ENCODE measurements around the gene SYNRG.
A peak's percentile ranks its signal among the peaks of the same experiment; 100 is the strongest.
"Not testable (repeated sequence)": the region's sequence is repeated elsewhere in the genome, so short reads cannot be mapped to it uniquely, and the experiment has no call there.

Gene SYNRG

DNA sequence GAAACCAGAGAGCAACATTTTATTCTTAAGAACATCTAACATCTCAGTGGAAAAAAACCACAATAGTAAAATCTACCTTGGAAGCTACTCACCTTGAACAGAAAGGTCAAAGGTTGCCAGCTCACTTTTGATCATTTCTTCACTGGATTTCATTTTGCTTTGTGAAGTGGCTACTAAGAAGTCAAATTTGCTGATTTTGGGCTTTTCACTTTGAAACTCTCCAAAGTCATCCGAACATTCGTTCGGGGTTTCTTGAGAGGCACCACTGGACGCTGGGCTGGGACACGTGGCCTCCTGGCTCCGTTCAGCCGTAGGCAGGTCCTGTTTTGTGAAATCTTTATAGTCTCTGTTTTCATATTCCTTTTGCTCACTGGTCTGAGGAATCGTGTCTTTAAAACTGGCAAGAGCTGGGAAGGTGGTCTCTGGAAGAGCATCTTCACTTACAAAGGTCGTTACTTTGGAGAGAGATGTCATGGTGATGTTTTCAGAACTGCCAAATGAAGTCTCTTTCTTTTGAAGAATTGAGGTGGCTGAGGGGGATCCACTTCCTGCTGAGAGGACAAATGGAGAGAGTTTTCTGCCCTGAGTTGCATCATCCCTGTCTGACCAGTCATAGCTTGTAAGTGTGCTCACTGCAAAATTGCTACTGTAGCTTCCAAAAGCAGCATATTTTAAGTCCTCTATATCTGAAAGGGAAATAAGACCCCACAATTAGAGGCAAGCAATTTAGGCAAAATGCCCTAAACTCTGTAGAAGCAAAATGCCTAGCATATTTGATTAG, 67.1 kb downstream of the SYNRG start:
- no peak for DNase-seq

DNA sequence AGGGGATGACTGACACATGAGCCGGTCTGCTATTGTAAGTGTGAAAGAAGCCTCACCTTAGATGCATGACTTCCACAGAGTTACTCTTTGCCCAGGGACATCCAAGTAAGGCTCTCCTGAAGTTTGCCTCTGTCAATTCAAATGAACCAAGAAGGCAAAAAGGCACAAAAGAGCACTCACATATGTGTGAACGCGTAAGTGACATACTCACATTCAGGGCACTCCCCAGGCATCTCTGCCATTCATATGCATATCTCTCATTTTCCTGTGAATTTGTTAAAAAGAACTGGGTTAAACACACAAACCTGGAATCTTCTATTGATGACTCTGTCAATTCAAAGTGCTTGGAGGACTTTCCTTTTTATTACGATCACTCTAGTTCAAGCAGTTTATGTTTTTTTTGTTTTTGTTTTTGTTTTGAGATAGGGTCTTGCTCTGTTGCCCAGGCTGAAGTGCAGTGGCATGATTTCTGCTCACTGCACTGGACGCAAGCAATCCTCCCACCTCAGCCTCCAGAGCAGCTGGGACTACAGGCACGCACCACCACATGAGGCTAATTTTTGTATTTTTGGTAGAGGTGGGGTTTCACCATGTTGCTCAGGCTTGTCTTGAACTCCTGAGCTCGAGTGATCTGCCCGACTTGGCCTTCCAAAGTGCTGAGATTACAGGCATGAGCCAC, 70.1 kb downstream of the SYNRG start:
- DNase-seq, result no peak

DNA sequence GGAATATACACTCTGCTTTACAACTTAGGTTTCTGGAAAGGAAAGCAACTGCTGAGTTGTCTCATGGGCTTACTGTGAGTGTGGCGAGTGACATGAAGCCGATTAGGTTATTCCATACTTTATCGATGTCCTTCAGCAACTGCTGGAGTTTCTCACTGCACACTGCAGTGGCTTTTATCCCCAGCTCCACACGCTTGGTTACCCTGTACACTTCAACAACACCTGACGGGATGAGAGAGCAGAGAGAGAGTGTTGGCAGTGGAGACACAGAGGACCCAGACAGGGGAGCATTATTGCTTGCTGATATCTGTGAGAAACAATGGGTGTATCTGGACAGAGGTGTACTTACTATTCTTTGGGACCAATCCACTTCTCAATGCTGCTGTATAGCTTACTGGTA, 73.3 kb downstream of the SYNRG start:
- DNase-seq, result no peak

DNA sequence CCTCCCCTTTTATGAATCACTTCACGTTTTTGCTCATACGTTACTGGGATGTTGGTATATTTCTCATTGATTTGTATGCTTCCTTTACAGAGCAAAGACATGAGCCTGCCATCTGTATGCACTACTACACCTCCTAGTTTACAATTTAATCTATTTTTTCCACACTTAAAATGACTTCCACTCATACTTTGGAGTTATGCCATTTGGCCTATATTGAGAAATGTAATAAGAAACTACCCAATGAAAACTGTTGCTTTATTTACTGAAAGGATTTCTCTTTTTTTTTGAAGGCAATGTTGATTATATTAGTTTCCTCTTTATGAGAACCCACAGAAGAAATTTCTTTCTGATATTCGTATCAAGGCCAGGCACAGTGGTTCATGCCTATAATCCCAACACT, 76.5 kb downstream of the SYNRG start:
- DNase-seq, result no peak

DNA sequence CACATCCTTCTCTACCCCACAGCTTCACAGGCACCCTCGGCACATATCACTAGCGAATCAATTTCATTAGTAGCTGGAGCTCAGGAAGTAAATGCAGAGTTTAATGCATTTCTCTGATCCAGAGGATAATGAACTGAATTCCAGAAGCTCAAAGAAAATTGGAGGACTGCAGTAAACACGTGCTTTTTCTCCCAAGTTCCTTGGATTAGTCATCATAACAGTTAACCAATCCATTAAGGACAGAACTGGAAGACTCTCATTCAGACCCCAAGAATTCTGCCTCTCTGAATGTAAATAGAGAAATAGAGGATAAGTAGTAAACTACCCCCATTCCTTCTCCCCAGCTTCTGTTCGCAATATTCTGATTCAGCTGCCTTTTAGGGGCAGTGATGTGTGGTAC, 78.8 kb downstream of the SYNRG start:
- no peak for DNase-seq

DNA sequence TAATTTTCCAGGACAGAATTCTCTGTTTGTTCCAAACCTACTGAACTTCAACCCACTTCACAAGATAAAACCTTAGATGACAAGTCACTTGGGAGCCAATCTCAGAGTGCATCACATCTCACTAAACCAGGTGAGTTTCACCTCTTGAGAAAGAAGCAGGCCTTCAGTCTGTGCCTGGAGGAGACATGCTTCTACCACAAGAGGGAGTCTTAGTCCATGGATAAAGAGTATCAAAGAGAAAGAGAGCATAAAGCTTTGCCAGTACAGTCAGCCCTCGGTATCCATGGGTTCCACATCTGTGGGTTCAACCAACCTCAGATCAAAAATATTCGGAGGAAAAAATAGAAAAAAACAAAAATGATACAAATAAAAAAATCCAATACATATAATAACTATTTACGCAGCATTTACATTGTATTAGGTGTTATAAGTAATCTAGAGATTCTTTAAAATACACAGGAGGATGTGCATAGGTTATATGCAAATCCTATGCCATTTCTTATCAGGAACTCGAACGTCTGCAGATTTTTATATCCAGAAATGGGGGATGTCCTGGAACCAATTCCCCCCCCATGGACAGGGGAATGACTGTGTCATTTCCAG, 81.9 kb downstream of the SYNRG start:
- peak; percentile 50 for DNase-seq

DNA sequence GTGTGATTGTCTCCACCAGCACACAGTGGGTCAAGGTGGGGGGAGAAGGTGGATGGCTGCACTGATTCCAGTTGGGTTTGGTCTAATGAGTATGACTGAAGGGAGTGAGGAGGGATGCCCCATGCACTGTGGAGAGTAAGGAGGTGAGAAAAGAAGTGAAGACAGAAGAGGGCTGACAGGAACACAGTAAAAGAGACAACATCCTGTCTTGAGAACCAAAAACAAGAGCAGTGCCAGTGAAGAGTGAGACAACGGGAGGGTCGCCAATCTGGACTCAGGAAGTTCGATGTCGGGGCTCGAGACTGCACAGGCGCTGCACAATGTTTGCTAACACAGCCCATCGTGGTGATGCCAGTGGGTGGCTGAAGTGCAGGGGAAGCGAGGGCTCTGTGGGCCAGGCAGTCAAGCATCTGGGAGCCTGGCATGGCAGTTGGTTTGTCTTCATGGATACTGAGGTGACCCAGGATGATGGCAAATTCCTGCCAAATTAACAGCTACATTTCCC, 85.5 kb downstream of the SYNRG start:
- no peak for DNase-seq

DNA sequence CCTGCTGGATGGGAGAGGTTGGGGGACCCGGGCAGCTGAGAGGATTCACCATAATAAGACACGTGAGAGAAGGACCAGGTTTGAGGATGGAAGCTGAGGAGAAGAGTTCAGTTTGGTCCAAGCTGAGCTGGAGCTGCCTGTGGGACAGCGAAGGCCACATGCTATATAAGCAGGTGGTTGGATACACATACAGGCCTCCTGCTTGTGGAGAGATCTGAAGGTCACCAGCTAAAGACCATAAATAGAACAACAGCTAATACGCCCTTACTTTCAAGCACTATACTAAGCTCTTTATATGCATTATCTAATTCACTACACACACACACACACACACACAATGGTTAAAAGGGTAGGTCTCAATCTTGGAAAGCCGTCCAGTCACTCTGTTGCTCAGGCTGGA, 87.4 kb downstream of the SYNRG start:
- no peak for DNase-seq

DNA sequence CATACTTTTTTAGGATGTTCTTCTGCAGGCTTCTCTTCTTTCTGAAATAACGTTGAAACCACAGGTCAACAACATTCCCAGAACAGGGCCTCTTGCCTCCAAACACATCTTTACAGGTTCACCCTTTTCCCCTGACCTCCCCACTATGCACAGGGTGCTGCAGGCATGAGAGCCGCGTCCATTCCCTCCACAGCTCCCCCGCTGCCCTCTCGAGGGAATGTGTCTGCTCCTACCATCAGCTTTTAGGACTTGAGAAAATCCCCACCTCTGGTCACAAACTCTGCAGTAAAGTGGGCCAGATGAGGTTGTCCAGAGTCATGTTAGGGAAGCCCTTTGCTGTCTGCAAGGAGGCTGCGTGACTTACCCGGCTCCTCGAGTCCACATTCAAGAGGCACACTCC, 89.0 kb downstream of the SYNRG start:
- no peak for DNase-seq

DNA sequence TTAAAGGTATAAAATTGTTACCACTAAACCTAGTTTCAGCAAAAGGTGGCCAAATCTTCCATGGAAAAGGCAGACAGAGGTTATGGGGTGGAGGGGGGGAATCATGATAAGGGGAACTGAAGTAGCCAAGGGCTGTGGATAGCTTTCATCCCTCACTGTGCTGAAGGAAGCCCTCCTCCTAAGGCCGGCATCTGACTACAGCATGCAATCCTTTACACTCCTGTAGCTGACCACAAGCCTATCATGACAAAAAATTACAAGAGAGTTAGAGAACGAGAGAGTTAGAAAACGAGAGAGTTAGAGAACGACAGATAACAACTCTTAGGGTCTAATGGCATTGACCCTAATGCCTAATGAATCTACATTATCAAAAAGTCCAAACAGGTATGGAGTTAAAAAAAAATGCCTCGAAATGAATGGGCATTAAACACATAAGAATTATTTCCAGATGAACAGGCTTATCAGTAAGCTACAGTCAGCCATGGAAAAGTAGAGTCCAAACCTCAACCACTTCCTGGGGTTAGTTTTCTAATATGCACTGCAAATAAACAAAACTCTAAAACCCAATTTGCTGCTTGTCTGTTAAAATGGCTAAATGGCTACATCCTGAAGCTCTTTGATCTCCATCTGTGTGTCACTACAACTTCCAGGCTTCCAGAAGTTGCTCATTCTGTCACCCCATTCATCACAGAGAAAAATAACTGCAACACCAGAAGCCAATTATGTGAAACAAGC, 89.8 kb downstream of the SYNRG start:
- no peak for DNase-seq

DNA sequence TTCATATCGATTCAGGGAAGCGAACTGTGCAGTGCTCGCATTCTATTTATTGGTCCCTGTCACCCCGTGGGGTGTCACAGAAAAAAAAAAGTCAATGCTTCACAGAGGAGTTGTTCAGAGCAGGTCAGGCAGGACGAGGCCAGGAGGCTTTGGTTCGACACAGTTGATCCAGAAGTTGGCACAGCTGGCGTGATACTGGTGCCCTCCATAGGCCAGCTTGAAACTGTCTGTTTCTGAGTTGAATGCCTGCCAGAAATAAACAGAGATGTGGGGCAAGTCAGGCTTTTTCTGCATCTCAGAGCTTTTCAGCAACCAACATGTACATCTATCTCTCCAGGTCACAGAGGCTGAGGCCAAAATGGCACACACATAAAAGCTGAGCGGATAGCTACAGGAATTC, 90.4 kb downstream of the SYNRG start:
- no peak for DNase-seq

DNA sequence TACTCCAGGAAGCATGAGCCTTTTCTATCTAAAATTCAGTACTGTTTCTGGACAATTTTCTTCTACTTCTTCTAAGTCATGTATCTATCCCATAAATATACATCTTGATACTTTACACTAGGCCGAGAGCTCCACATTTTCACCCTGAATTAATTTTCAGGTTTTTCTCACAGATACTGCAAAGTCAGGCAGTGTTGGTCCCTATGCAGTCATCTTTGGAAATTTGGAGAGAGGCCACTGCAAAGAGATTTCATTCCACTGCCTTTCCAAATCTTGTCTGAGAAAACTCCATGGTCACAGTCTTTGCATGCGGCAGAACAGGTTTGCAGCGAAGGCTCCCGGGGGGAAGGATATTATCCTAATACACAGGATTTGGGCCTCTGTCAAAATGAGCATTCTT, 91.3 kb downstream of the SYNRG start:
- DNase-seq, result no peak

DNA sequence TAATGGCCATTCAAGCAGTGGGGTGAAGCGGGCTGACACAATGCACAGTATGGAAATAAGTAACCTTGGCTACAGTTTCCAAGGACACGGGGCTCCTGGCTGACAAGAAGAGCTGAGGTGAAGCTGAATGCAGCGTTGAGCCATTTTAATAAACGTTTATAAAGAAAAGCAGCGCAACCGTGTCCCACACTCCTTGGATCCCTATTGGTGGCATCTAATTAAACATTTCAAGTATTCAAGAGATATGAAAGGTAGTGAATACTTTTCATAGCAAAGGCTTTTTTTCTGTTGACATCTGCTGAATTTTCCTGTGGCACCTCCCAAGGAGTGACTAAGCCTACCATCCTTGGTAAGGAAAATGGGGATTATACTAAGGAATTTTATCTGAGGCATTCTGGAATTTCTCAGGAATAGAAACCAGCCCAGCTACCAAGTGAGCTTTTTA, 93.1 kb downstream of the SYNRG start:
- DNase-seq, result no peak

DNA sequence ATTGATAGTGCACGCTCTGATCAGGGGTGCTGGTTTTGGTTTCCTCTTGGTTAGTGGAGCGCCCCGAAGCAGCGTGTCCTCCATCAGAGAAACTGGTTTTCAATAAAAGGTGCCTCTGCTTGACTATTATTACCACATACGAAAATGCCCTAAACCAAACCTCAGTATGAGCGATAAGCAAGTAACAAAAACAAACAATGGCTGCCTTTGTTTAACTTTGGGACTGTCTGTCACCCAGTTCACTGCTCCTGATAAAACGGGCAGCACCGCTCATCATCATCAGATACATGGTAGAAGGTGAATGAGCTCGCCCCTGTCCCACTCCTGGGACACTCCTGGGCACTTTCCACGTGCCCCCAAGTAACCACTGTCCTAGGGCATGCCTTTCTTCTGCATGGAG, 95.5 kb downstream of the SYNRG start:
- DNase-seq, result no peak

DNA sequence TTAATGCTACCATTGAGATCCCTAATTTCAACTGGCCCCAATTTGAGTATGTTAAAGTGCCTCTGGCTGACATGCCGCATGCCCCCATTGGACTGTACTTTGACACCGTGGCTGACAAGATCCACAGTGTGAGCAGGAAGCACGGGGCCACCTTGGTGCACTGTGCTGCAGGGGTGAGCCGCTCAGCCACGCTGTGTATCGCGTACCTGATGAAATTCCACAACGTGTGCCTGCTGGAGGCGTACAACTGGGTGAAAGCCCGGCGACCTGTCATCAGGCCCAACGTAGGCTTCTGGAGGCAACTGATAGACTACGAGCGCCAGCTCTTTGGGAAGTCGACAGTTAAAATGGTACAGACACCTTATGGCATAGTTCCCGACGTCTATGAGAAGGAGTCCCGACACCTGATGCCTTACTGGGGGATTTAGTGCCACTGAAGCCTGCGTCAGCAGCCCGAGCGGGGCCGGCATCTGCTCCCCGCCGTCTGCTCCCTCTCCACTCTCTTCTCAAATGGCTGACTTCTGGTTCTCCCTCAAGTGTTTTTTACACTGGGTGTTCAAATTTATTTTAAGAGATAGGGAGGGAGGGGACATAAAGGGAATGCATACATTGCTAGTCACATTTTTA, 96.7 kb downstream of the SYNRG start:
- DNase-seq, result no peak

DNA sequence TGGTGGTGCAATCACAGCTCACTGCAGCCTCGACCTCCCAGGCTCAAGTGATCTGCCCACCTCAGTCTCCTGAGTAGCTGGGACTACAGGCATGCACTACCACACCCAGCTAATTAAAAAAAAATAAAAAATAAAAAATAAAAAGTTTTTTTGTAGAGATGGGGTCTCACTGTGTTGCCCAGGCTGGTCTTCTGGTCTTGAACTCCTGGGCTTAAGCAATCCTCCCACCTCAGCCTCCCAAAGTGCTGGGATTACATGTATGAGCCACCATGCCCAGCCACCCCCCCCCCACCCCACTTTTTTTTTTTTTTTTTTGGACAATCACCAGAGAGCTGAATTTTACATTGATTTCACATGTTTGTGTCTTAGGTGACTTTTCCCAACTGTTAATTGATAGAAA, 97.6 kb downstream of the SYNRG start:
- DNase-seq, result not testable (repeated sequence)

DNA sequence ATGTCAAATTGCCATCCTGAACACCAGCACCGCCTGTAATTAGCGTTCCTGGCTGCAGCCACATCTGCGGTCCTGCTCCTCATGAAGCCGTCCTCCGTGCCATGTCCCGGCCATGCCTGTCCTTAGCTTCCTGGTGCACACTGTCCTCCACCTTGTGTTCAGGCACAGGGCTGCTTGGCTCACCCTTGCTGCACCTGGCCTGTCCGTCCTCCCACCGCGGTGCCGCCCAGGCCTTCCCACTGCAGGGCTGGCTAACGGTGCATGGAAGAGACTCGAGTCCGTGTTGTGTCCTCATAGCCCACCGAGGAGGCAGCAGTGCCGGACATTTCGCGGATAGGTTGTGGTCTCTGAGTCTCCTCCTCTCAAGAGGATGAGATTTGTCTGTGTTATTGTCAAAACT, 99.2 kb downstream of the SYNRG start:
- DNase-seq, result no peak

DNA sequence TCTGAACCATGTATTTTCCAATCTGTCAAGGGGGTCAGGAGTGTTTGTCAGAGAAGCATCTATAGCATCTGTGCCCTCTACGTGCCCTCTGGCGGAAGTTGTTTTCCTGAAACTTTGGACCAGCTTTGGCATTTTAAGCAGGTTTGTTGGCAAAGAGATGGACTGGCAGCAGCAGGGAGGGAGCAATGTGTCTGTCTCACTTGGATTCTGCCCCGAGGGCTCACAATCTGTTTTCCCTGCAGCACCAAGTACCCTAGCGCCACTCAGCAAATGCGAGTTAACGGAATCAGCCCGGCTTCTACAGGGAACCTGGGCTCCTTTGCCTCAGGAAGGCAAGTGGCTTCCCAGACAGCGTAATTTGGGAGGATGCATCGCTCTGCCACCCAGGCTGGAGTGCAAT, 102.1 kb downstream of the SYNRG start:
- DNase-seq, result no peak

DNA sequence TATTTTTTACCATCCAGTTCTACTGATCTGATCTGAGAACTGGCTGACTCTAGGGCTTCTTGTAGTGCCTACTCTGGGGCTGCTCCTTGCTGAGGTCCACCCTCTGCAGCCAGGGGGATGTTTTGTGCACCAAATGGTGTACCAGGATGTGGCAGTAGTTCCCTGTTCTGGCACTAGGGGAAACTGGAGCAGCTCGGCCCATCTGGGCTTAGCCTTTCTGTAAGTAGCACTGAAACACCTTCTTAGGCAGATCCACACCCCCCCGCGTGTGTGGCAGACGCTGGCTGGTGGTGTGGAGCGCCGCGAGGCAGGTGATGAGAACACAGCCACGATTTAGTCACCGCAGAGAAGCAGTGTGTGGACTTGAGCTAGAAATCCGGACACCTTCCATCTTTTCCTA, 102.5 kb downstream of the SYNRG start:
- no peak for DNase-seq

DNA sequence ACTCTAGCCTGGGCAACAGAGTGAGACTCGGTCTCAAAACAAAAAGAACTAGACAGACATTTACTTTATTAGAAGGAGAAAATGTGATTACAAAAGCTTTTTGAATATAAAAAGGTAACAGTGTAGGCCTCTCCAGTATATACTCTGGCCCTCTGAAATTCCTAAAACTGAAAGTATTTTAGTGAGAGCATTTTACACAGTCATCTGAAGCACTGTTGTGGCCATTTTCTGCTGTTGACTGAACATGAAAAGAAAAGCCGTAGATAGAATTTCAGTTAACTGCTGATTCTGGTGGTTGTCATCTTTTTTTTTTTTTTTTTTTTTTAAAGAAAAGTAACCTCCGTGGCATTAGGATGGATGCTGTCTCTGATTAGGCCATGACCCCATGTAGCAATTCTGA, 103.9 kb downstream of the SYNRG start:
- no peak for DNase-seq

DNA sequence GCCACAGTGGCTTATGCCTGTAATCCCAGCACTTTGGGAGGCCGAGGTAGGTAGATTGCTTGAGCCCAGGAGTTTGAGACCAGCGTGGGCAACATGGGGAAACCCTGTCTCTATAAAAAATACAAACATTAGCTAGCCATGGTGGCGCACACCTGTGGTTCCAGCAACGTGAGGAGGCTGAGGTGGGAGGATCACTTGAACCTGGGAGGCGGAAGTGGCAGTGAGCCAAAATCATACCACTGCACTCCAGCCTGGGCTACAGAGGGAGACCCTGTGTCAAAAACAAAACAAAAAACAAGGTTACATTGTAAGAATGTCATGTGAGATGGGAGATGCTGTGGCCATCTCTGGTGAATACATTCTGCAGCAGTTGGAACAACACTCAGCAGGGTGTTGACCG, 106.1 kb downstream of the SYNRG start:
- DNase-seq, result no peak

DNA sequence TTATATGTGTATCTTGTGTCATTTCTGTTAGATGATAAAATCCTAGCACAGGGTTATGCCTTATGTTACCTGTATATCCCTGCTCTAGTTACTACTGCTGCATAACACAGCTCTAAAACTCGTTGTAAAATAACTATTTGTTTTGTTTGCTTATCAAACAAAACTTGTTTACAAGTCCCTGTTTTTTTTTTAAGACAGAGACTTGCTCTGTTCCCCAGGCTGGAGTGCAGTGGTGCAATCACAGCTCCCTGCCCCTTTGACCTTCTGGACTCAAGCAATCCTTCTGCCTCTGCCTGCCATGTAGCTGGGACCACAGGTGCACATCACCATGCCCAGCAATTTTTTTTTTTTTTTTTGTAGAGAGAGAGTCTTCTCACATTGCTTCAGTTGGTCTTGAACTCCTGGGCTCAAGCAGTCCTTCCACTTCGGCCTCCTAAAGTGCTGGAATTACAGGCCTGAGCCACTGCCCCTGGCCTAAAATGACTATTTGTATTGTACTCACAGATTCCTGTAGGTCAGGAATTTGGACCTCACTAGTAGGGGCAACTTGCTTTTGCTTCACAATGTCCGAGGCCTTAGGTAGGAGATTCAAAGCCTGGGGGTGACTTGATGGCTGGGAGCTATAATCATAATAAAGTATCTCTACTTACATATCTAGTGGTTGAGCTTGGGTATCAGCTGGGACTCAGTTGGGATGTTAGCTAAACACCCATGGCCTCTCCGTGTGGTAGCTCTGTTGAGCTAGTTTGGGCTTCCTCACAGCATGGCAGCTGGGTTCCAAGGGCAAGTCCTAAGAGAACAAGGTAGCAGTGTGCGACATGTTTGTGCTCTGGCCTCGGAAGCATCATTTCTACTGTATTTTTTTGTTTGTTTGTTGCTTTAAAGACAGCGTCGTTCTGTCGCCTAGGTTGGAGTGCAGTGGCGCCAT, 106.9 kb downstream of the SYNRG start:
- DNase-seq, result no peak

All from CD4-positive, alpha-beta T cell treated with Interleukin-12 subunit alpha and Interleukin-12 subunit beta, for 1 hour (primary cell).